HG03460 (cell line): ENCODE measurements around the gene ODC1.
A peak's percentile ranks its signal among the peaks of the same experiment; 100 is the strongest.
"Not testable (repeated sequence)": the region's sequence is repeated elsewhere in the genome, so short reads cannot be mapped to it uniquely, and the experiment has no call there.

Source experiments
- ATAC-seq: cut with Tn5 transposase; IDR thresholded peaks from one replicate; pipeline ENCODE4 v1.9.1; 2021; ENCODE audit not compliant: unreplicated experiment

ODC1 gene

DNA sequence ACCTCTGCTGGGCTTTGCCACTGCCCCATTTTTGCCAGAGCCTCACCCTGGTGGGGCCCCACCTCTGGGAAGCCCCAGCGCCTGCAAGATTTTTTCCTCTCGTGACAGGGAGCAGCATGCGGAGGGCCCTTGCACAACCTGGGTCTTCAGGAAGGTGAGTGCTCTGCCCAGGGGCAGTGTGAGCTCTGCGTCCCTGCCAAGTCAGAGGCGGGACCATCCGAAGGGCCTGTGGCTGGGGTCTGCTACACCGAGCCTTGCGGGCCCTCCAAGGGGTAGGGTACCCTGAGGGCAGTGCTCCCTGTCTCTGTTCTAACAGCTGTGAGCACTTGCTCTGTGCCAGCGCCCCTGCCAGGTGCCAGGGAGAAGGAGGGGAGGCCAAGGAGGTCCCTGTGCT is 5.8 kb upstream of the ODC1 start:
- ATAC-seq, result no peak

- ATAC-seq, result no peak
Observed at GRCh38 chr2:10452956-10453904, 5.1 kb upstream of the ODC1 start.

- ATAC-seq, result no peak
Observed at GRCh38 chr2:10452312-10452711, 4.2 kb upstream of the ODC1 start.

DNA sequence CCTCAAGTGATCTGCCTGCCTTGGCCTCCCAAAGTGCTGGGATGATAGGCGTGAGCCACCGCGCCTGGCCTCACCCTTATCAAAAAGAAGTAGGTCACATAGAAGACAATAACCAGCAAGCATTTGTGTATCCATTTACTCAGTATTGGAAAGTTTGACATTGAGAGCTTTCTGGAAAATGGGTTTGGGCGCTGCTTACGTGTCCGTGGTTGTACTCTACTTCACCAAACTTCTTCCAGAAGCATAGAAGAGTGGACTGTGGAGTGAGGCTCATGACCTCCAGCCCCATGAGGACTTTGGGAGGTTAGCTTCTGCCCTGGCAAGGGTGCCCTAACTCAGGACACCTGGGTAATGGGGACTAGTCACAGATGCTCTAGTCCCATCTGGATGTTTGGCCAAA is 3.7 kb upstream of the ODC1 start:
- ATAC-seq, result no peak

- ATAC-seq, result no peak
Observed at GRCh38 chr2:10449838-10450691, 1.9 kb upstream of the ODC1 start.

DNA sequence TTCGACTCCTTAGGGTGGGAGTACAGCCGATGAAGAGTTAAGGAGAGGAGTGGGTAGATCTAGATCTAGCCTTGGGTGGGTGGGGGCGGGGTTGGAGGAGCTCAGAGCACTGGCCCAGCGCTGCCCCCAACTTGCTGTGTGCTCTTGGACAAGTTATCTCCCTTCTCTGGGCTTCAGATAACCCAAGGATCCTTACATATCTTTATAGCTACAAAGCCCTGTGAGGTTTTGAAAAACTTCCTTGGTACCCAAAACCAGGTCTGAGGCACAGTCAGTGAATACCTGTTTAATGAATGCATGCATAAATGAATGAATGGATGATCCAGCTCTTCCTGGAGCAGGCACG is 1.3 kb upstream of the ODC1 start:
- ATAC-seq, result no peak

DNA sequence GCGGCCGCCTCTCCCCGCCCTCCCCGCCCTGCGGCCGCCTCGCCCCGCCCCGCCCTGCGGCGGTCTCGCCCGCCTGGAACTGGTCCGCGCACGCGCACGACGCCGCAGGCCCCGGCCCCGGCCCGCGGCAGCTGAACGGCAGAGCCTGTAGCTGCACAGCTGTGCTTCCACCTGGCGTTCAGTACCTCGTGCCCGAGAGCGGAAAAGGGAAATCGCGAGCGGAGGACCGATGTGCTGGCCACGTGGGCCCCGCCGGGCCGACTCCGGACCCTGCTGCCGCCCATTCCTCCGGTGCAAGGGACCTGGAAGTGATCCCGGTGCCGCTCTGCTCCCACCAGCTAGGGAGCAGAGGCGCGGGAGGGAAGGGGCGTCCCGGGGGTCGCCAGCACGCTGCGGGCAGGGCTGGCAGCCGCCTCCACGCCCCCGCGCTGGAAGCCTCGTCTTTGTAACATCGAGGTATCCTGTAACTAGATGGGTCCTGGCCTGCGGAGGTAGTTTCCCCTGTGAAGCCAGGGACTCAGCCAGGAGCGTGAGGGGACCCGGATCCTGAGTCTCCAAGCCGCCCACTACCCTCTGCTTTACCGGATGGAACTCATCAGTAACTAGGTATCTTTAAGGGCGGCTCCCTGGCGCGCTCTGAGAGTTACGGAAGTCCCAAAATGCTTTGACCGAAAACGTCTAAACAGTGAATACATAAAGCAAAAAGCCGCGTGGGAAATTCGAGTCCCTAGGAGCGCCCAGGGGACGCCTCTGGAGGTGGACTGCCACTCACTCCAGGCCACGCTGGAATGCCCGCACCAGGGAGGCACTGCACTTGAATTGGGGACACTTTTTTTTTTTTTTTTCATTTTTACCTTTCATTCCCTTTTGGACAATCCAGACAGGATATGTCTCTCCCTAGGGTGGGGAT is 704 bp upstream of the ODC1 start:
- ATAC-seq, result peak; percentile 58

- peak; percentile 25 for ATAC-seq
Observed at GRCh38 chr2:10447300-10447894, 730 bp downstream of the ODC1 start.

- ATAC-seq, result no peak
Observed at GRCh38 chr2:10446631-10447030, 1.5 kb downstream of the ODC1 start.

GRCh38 chr2:10444463-10444862 is 3.7 kb downstream of the ODC1 start:
- no peak for ATAC-seq

GRCh38 chr2:10442469-10443126 is 5.5 kb downstream of the ODC1 start:
- ATAC-seq, result not testable (repeated sequence)

DNA sequence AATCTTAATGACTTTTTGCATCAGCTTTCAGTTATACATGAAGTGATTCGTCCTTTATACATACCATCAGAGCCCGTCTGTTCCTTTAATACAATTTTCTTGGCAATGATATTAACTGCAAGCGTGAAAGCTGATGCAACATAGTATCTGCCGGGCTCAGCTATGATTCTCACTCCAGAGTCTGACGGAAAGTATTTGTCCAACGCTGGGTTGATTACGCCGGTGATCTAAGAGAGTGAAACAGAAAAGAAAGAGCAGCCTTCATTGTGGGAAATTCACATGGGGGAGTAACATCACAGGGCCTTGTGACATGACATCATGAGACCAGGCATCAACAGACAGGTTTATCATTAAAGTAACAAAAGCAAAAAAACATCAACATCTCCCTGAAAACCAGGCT is 6.2 kb downstream of the ODC1 start:
- no peak for ATAC-seq

DNA sequence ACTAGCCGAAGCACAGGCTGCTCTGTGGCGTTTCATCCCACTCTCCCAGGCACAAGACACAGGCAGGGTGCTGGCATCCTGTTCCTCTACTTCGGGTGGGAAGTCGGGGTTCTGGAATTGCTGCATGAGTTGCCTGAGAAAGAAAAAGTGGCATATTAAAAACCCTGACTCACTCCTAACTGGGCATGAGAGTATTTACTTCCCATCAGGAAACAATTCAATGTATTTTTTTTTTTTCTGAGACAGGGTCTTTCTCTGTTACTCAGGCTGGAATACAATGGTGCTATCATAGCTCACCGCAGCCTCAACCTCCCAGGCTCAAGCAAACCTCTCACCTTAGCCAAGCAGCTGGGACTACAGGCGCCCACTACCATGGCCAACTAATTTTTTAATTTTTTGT is 7.4 kb downstream of the ODC1 start:
- ATAC-seq, result no peak

- ATAC-seq, result no peak
Observed at GRCh38 chr2:10439971-10440370, 8.2 kb downstream of the ODC1 start.

DNA sequence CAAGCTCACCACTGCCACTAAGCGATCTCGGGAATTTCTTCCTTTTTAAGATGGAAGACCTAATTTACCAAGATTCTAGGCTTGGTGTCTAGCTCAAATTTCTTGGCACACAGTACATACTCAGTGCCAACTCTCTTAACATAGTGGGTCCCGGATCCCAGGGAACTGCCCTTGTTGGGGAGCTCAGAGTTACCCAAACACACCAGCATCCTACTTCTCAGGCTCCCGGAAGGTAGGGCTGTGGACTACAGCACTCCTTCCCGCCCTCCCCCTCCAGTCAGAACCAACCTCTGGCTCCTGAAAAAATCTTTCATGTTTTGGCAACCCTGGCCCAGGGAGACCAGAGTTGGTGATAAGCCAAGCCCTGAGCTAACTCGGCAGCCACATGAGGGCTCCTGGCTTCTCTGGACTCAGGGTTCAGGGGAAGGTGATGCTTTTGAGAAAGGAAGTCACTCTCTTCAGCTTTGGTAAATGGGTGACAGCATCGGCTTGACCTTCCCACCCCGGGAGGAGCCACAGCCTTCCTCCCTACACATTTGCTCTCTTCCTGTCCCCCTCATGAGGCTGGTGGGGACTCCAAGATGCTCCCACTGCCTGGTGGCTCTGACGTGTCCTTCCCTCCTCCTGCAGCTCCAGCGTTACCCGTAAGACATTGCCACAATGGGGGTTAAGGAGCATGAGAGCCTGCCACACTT is 8.8 kb downstream of the ODC1 start:
- no peak for ATAC-seq

GRCh38 chr2:10438688-10439087 is 9.4 kb downstream of the ODC1 start:
- ATAC-seq, result no peak

DNA sequence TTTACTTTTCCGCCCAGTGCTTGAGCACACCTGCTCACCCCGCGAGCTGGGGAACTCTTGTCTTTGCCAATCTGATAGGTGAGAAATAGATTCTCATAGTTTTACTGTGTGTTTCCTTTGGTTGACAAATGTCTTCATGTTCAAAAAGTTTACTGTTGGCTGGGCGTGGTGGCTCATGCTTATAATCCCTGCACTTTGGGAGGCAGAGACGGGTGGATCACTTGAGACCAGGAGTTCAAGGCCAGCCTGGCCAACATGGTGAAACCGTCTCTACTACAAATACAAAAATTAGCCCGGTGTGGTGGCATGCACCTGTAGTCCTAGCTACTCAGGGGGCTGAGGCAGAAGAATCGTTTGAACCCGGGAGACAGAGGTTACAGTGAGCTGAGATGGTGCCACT is 10.3 kb downstream of the ODC1 start:
- no peak for ATAC-seq

DNA sequence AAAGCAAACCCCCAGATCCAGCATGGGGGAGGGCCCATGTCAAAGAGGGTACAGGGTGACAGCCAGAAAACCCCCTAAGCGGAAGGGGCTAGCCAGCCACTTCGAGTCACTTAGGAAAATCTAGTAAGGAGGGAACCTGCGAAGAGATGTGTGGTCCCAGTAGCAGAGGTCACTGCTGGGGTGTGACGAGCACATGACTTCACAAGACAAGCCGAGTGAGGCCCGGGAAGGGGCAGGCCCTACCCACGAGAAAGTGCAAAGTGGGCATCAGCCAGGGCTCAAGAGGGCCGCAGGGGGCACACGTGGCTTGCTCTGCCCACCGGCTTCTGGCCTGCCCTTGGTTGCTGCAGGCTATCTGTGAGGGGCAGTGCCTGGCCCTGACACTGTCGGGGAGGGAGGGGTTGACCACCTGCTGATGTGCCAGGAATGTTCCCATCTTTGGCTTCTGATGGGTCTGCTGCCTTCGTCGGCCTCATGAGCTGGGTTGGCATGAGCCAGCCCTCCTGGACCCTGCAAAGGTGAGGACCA is 11.5 kb downstream of the ODC1 start:
- ATAC-seq, result no peak

DNA sequence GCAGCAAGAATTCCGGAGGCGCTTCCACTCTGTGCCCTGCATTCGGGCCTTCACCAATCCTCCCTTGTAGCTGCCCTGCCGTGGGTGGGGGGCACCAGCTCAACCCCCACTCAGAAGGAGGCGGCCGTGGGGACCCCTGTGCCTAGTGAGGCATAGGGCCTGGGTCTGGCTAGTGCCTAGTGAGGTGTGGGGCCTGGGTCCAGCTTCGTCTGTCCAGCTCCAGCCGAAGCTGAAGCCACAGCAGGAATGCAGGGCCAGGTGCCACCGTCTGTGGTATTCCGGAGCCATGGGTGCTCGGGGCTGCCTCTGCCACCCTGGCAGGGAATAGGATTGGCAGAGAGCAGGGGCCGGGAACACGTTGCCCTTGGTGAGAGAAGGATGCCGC is 12.3 kb downstream of the ODC1 start:
- ATAC-seq, result no peak
